Measurements from ENCODE around the gene MYL6. TPM values are rescaled to one million over a fixed set of nuclear protein-coding genes. Genes with fewer than 3 reads are reported as not detected.

Gene MYL6
- total and polyA plus RNA-seq, 9 of the 15 experiments (the other 6 are each of a cell fraction or from before 2014, with no cell fraction given), result 557 to 1,664 (median 958) TPM

DNA sequence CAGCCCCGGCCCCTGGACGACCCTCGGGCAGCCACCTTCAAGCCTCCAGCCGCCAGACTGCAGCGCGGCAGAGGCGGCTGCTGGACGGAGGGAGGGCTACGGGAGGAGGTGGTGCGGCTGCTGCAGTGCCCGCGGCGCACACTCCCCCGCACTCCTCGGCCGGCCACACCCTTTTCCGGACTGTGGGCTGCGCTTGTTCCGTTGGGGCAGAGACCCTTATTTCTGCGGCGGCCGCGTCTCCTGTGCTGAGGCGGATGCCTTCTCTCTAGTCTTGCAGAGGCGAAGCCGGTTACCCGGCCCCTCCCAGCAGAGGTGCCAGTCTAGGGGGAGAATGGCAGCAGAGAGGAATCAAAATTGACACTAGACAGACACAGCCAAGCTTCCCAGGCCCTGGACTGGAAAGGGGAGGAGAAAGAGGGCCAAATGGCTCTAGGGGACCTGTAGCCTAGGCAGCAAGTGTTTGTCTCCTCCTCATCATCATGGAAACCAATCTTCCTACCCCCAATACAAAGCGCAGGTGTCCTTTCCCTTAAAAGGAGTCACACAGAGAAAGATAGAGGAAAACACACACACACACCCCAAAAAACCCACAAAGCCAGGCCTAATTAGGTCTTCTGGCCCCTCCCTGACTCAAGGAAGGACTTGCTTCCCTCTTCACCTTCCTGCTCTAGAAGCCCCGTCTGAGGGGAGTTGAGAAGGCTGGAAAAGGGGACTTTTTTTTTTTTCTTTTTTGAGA lies 28.8 kb upstream of the MYL6 start (continued):
- TF ChIP-seq, protein P1, sequence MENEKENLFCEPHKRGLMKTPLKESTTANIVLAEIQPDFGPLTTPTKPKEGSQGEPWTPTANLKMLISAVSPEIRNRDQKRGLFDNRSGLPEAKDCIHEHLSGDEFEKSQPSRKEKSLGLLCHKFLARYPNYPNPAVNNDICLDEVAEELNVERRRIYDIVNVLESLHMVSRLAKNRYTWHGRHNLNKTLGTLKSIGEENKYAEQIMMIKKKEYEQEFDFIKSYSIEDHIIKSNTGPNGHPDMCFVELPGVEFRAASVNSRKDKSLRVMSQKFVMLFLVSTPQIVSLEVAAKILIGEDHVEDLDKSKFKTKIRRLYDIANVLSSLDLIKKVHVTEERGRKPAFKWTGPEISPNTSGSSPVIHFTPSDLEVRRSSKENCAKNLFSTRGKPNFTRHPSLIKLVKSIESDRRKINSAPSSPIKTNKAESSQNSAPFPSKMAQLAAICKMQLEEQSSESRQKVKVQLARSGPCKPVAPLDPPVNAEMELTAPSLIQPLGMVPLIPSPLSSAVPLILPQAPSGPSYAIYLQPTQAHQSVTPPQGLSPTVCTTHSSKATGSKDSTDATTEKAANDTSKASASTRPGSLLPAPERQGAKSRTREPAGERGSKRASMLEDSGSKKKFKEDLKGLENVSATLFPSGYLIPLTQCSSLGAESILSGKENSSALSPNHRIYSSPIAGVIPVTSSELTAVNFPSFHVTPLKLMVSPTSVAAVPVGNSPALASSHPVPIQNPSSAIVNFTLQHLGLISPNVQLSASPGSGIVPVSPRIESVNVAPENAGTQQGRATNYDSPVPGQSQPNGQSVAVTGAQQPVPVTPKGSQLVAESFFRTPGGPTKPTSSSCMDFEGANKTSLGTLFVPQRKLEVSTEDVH (IDR thresholded peaks at IDR 0.05; ENCODE audit: low read depth, partially characterized antibody), result peak; percentile 38
- no peak for TF ChIP-seq ZNF3 (CRISPR knock-in tag; IDR thresholded peaks at IDR 0.05)
- no peak for TF ChIP-seq PPARD (CRISPR knock-in tag; IDR thresholded peaks at IDR 0.05)
- no peak for TF ChIP-seq ZZZ3 (IDR thresholded peaks at IDR 0.05)
- TF ChIP-seq, protein P2, sequence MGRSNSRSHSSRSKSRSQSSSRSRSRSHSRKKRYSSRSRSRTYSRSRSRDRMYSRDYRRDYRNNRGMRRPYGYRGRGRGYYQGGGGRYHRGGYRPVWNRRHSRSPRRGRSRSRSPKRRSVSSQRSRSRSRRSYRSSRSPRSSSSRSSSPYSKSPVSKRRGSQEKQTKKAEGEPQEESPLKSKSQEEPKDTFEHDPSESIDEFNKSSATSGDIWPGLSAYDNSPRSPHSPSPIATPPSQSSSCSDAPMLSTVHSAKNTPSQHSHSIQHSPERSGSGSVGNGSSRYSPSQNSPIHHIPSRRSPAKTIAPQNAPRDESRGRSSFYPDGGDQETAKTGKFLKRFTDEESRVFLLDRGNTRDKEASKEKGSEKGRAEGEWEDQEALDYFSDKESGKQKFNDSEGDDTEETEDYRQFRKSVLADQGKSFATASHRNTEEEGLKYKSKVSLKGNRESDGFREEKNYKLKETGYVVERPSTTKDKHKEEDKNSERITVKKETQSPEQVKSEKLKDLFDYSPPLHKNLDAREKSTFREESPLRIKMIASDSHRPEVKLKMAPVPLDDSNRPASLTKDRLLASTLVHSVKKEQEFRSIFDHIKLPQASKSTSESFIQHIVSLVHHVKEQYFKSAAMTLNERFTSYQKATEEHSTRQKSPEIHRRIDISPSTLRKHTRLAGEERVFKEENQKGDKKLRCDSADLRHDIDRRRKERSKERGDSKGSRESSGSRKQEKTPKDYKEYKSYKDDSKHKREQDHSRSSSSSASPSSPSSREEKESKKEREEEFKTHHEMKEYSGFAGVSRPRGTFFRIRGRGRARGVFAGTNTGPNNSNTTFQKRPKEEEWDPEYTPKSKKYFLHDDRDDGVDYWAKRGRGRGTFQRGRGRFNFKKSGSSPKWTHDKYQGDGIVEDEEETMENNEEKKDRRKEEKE (IDR thresholded peaks at IDR 0.05; ENCODE audit: borderline replicate concordance in 1 of 2, control insufficient read depth in 1 of 2, low read depth in 2 of 2, low read length in 1 of 2), result no peak
- TF ChIP-seq, protein P3, sequence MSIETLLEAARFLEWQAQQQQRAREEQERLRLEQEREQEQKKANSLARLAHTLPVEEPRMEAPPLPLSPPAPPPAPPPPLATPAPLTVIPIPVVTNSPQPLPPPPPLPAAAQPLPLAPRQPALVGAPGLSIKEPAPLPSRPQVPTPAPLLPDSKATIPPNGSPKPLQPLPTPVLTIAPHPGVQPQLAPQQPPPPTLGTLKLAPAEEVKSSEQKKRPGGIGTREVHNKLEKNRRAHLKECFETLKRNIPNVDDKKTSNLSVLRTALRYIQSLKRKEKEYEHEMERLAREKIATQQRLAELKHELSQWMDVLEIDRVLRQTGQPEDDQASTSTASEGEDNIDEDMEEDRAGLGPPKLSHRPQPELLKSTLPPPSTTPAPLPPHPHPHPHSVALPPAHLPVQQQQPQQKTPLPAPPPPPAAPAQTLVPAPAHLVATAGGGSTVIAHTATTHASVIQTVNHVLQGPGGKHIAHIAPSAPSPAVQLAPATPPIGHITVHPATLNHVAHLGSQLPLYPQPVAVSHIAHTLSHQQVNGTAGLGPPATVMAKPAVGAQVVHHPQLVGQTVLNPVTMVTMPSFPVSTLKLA (conservative IDR thresholded peaks at IDR 0.05), result peak; percentile 67 to 82
- TF ChIP-seq ZNF436 (CRISPR knock-in tag; IDR thresholded peaks at IDR 0.05), result no peak
- TF ChIP-seq, protein P4, sequence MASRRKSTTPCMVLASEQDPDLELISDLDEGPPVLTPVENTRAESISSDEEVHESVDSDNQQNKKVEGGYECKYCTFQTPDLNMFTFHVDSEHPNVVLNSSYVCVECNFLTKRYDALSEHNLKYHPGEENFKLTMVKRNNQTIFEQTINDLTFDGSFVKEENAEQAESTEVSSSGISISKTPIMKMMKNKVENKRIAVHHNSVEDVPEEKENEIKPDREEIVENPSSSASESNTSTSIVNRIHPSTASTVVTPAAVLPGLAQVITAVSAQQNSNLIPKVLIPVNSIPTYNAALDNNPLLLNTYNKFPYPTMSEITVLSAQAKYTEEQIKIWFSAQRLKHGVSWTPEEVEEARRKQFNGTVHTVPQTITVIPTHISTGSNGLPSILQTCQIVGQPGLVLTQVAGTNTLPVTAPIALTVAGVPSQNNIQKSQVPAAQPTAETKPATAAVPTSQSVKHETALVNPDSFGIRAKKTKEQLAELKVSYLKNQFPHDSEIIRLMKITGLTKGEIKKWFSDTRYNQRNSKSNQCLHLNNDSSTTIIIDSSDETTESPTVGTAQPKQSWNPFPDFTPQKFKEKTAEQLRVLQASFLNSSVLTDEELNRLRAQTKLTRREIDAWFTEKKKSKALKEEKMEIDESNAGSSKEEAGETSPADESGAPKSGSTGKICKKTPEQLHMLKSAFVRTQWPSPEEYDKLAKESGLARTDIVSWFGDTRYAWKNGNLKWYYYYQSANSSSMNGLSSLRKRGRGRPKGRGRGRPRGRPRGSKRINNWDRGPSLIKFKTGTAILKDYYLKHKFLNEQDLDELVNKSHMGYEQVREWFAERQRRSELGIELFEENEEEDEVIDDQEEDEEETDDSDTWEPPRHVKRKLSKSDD (conservative IDR thresholded peaks at IDR 0.05; ENCODE audit: low read length), result no peak
- TF ChIP-seq MAZ (CRISPR knock-in tag; conservative IDR thresholded peaks at IDR 0.05 in 1 of 2, IDR thresholded peaks at IDR 0.05 in 1 of 2), result peak; percentile 75 to 84
- TF ChIP-seq TEAD2 (tag; IDR thresholded peaks at IDR 0.05), result no peak

Measured in K562 (cell line).